H54 (cell line): ENCODE measurements around the gene AK2.
"Not testable (repeated sequence)": the region's sequence is repeated elsewhere in the genome, so short reads cannot be mapped to it uniquely, and the experiment has no call there.

Experiments used
- DNase-seq: peaks from one replicate; pipeline ENCODE4 v3.0.0; 2011; ENCODE audit warnings: low spot score, mixed read lengths; ENCODE audit not compliant: insufficient read length
- FAIRE-seq: peaks from 3 replicates; lab custom pipeline; 2011; peaks lifted over from hg19 to GRCh38; lab: Jason Lieb, UNC
- POLR2A ChIP-seq: IDR thresholded peaks from 2 replicates; pipeline ENCODE4 v1.6.1; 2011; ENCODE audit warnings: low read depth, mild to moderate bottlenecking, low read length

The AK2 gene

DNA sequence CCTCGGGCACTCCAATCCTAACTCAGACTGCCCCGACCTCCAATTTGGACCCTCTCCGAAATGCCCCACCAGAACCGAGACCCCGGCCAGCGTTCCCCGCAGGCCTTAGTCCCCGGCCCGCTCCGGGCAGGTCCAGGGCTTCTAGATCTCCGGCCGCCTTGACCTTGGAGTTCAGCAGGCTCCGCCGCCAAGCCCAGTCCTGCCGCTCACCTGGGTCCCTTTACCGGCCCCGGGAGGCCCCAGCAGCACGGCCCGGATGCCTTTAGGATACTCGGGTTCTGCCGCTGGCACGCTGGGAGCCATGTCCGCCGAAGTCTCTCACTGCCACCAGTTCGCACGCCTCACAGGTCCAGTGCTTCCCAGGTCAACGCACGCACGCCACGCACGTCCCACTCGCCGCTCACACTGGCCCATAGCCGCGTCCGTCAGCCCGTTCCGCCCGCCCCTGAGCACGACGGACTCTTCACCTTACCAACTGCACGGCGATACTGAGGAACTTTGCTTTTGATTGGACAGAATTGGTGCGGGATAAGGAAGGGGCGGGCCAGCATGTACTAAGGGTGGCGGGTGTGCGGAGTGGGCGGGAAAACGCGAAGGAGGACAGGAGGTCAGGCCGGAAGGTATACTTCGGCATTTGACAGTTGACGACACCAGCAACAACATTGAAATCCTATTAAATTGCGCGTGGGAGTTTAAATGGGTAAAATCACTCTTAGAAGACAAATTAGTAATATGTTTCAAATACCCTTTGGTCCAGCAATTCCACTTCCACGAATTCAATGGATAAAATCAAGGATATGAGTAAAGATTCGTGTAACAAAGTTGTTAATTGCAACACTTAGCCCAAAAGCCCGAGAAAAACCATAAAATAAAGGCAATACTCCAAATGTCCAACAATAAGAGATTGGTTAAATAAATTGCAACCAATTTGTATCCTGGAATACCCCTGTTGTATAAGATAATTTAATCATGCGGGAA, at the start of gene AK2:
TSS of gene AK2 (minus strand) at position 358 of the 978 bp plus-strand sequence. CDS start at position 303, 55 bp downstream.
- peak; percentile 92 for FAIRE-seq
- DNase-seq = peak; percentile 93
- TF ChIP-seq POLR2A = peak; percentile 73

DNA sequence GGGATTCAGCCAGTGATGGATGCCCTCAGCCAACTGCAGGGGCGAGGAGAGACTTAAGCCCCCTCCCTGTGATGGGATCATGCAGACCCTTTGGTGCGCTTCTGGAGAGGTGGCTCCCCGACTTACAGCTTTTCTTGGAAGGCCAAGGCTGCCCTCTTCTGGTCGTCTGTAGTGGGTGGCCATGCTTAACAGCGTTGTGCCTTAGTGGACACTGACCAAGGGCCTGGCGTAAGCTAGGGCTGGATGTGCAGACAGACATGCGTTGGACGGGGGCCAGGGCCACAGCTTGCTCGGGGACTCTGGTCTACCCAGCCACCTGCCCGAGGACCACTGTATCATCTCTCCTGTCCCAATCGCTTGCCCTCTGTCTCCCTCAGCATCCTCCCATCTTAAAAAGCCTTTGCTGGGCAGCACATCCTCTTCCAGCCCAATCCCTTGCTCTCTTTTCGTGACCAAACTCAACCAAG, 49.7 kb upstream of the AK2 start:
- no peak for TF ChIP-seq POLR2A
- FAIRE-seq (no peak), DNase-seq (no peak)

DNA sequence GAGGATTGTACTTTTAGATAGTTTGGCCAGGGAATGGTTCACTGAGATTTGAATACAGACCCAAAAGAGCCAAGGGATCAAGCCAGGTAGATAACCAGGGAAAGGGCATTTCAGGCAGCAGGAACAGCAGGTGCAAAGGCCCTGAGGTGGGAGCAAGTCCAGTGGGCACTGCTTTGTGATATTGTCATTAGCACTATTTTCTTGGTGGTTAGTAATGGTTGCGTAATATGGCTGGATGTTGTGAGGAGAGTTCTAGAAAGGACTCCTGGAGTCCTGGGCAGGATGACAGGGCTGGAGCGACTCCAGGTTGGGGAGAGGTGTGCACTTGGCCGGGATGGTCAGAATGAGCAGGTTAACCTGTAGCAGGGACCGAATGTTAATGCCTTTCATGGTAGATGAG, 48.6 kb upstream of the AK2 start:
- no peak for DNase-seq
- TF ChIP-seq POLR2A = no peak
- no peak for FAIRE-seq

DNA sequence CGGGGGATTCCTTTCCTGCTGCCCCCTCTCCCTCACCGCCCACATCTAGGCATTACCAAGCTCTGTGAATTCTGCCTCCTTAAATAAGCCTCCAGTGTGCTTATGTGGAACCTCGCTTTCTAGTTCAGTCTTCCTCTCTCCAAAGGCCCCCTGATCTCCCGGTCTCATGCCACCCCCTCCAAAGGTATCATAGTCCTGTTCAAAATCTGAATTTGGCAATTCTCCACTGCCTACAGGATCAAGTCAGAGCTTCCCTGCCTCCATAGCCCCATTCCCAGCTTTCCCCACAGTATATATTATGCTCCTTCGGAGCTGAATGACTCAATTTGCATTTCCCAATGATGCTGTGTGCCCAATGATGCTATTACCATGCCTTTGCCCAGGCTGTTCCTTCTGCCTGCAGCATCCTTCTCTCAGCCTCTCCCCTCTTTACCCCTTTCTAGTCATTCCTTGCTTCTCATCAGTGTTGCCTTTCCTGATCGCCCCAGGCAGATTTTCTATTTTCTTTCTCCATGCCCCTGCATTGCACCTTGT, 46.0 kb upstream of the AK2 start:
- no peak for TF ChIP-seq POLR2A
- FAIRE-seq = no peak
- DNase-seq = no peak

DNA sequence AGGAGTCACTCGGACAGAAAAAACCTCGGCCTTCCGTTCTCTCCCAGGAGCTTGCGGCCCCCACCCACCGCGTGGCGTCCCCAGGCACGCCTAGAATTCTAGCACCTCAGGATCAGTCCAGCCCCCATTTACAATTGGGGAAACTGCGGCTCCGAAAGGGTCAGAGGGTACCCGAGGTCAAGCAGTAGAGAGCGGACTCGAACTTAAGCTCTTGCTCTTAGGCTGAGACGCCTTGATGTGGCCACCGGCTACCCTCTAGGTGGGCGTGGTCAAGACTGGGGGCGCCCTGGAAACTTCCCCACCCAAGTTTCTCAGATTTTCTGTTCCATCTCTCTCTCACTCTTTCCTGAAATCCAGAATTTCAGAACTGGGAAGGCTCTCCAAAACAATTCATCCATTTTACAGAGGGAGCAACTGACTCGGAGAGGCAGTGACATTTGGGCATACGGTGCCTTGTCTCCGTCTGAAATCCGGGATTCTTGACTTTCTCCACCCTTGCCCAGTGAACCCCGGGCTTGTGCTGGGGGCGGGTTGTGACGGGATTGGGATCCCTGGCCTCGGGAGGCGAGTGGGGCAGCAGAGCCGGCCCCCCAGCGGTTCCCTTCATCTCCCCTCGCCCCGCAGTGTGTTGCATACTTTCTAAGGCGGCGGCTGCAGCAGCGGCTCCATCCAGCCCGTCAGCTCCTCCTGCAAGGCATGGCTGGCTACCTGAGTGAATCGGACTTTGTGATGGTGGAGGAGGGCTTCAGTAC, 45.0 kb upstream of the AK2 start:
- no peak for TF ChIP-seq POLR2A
- FAIRE-seq = no peak
- no peak for DNase-seq

DNA sequence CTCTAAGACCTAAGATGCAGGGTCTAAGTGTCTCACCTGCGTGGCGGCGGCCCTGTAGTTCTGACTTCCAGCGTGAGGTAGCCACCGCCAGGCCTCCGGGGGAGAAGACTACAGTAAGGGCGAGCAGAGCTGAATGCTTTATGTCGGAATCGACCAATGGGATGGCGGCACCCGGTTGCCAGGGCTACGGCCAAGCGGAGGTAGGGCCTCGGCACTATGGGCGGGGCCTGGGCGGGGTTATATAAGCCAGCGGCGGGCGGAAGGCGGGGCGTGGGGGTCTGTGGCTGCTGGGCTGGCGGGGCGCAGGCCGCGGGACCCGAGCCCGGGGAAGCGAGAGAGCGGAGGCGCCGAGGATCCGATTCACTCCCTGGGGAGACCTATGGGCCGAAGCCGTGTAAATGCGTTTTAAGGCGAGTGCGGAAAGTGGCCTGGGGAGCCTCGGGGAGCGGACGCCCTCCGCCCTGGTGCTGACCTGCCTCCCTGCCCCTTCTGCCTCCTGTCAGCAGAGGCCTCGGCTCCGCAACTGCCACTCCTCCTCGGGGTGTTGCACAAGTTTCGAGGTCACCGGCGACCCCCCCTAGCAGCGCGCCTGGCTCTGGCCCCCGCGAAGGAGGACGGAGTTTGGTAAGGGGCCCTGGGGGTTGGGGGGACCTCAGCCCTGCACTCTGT, 44.3 kb upstream of the AK2 start, which contains the start of gene AZIN2:
TSS of gene AZIN2 (plus strand) at position 269 of the 669 bp plus-strand sequence. CDS start 1,097 bp downstream, outside the sequence.
- TF ChIP-seq POLR2A = peak; percentile 93
- FAIRE-seq (peak; percentile 36), DNase-seq (peak; percentile 91)

DNA sequence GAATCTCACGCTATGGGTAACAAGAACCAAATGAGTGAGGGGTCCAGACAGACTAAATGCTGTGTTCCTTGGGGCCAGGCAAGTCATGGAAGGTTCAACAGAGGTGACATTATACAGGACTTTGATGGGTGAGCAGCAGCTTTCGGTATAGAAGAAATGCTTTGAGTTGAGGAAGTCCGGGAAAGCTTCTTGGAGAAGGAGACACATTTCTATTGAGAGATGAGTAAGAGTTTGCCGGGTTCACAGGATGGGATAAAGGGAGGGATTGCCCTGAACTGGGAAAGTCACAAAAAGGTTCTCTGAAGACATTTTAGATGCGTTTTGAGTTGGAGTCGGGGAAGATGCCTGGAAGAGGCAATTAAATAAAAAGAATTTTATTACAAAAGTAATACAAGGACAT, 43.7 kb upstream of the AK2 start:
- no peak for TF ChIP-seq POLR2A
- DNase-seq (no peak), FAIRE-seq (no peak)

DNA sequence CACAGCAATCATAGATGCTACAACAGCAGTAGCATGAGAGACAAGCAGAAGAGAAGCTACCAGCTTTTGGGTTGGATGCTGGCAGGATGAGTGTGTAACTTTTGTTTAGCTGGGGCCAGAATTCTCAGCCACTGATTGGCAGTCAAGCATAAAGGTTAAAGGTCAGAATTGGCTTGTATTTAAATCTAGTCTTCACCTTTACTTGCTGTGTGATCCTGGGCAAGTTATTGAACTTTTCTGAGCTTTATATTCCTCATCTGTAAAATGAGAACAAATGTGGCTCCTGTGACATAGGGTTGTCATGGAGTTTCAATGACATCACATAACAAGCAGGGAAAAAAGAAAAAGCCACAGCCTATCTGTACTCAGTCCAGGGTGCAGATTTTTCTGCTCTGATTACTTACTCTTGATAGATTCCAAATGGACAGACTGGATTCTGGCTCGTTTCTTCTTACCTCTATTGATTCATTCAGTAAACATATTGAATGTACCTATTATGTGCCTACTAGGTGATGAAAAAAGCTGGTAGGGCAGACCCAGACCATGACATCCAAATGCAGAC, 41.4 kb upstream of the AK2 start:
- no peak for DNase-seq
- TF ChIP-seq POLR2A = no peak
- FAIRE-seq = no peak

DNA sequence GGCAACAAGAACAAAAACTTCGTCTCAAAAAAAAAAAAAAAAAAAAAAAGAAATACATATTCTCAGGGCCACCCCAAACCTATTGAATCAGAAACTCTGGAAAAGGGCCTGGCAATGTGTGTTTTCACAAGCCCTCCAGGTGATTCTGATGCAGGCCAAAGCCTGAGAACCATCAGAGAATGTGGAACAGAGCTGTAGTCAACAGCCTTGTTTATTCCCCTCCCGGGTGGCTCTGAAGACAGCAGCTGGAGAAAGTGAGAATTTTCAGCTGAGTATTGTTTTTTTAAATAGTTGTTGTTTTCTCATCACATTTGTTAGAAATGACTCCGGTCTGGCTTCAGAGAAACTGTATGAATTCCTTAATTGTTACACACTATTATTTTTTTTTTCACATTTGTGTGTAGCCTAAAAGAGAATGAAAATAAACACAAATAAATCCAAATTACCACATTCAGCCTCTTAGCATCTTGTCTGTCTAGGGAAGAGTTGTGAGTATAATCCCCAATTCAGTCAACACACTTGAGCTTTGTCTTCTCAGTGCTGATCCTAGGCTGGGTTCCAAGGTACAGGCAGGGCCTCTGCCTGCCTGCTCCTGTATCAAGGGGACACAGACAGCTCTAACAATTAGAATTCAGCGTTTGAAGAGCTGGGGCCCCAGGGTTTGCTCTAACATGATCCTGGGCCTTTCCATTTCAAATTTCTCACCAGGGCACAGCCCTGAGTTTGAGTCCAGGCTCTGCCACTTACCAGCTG, 37.7 kb upstream of the AK2 start:
- no peak for TF ChIP-seq POLR2A
- FAIRE-seq (no peak), DNase-seq (no peak)

DNA sequence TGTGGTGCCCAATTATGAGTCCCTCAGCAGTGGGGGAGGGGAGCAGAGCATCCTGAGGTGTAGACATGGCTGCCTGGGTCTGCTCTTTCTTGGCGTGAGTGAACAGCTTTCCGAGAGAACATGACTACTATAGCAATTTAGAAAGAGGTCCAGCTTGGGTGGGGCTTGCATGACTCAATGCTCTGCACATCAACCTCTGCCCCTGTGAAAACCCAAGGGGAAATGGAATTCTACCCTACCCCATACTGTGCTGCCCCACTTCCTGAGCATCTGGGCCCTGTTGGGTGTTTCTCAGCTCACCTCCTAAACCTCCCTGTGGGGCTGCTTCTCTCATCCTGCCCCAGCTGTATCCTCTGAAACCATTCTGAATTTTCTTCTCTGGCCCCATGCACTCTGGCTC, 36.0 kb upstream of the AK2 start:
- DNase-seq = no peak
- no peak for FAIRE-seq
- TF ChIP-seq POLR2A = no peak

DNA sequence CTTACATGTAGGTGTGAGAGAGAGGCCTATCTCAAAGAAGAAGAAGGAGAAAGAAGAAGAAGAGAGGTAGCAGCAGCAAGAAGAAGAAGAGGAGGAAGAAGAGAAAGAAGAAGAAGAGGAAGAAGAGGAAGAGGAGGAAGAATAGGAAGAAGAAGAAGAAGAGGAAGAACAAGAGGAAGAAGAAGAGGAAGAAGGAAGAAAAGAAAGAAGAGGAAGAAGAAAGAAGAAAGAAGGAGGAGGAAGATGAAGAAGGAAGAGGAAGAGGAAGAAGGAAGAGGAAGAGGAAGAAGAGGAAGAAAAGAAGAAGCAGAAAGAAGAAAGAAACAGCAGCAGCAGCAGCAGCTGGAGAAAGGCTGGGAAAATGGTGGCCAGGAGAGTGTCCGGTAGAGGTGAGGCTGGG, 33.9 kb upstream of the AK2 start:
- DNase-seq = no peak
- no peak for FAIRE-seq
- no peak for TF ChIP-seq POLR2A

DNA sequence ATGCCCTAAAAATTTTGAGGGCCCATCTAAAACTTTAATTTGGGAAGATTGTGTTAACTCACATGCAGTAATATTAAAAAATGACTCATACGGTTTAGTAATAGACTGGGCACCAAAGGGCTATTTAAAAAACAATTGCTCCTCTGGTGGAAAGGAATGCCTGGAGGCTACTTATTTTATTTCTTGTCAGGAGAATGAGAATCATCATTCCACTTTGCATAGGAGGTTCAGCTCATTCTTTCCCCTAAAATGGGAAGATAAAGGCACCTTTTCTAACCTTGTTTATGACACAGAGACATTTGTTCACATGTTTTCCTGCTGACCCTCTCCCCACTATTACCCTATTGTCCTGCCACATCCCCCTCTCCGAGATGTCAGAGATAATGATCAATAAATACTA, 31.4 kb upstream of the AK2 start:
- FAIRE-seq = not testable (repeated sequence)

DNA sequence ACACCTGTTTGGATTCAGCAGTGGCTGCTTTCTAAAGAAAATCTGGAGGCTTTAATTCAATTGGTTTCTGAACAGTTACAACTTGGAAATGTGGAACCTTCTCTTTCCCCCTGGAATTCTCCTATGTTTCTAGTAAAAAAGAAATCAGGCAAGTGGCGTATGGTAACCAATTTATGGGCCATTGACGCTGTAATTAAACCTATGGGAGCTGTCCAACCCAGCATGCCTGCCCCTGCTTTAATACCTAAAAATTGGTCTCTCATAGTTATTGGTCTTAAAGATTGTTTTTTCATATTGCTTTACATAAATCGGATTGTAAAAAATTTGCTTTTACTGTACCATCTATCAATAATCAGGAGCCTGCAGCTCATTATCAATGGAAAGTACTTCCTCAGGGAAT, 29.8 kb upstream of the AK2 start:
- FAIRE-seq, DNase-seq: not testable (repeated sequence)

More for the DNA sequence above, 31.4 kb upstream of the AK2 start:
- not testable (repeated sequence) for DNase-seq
